Stimulated activated memory B cell treated with anti-CD40 and anti-IgM and Interleukin-4, amounts not matched to agents 10 μg/mL and 1 μg/mL and 100 μg/mL, for 72 hours (primary cell): Measurements from ENCODE around the gene OTOF.

ENCODE experiments used
- ATAC-seq: fragments of 150-1000 bp; cut with Tn5 transposase; 2 replicates; pipeline ENCODE4 v1.10.0; 2021
- H3K27ac Mint-ChIP-seq: one replicate; pipeline ENCODE4 v1.8.0; 2022; ENCODE audit warnings: mild to moderate bottlenecking, mixed read lengths
- H3K27me3 Mint-ChIP-seq: one replicate; pipeline ENCODE4 v1.8.0; 2022; ENCODE audit warnings: mixed read lengths
- H3K36me3 Mint-ChIP-seq: one replicate; pipeline ENCODE4 v1.8.0; 2022; ENCODE audit warnings: mixed read lengths
- H3K4me1 Mint-ChIP-seq: one replicate; pipeline ENCODE4 v1.8.0; 2022; ENCODE audit warnings: mixed read lengths
- H3K4me3 Mint-ChIP-seq: one replicate; pipeline ENCODE4 v1.8.0; 2022; ENCODE audit warnings: mild to moderate bottlenecking, moderate library complexity, mixed read lengths
- H3K9me3 Mint-ChIP-seq: one replicate; pipeline ENCODE4 v1.8.0; 2022; ENCODE audit warnings: mixed read lengths

OTOF gene

DNA sequence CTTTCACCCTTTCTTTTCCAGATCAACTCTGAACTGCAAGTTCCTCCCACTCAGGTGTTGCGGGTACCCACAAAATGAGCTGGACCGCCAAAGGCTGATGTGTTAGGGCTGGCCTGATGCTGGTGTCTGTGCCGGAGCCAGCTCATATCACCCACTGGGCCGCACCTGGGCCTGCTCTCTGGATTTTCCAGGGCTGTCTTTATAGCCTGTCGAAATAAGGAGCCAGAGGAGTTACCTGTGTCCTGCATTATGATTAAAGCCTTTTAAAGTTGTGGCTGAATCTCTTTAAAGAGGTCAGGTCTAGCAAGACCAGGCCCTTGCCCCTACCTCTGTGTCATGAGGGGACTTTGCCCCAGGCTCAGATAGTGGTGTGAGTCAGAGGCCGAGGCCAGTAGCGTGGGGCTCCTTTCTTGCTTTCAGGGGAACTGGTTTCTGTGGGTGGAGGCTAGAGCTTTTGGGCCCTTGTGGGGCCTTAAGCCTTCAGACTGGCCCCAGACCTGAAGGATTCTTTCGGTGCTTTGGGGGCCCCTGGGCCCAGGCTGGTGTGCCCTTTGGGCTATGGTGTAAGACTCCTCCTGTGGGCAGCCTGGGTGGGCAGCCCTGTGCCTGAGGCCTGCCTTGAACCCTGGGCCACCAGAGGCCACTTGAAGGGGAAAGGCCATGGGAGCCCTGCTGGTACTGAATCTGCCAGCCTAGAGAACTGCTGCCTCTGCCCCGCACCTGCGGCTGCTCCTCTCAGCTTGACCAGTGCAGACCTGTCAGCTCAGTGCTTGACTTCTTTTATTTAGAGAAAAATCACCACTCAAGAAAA, 21.3 kb downstream of the OTOF start:
- peaks cover 12% of the 10 kb centered on the region for H3K27me3 Mint-ChIP-seq
- H3K9me3 Mint-ChIP-seq = no peaks in the 10 kb centered on the region
- no peak overlapping the region for H3K4me3 Mint-ChIP-seq
- no peaks in the 10 kb centered on the region for H3K36me3 Mint-ChIP-seq
- no peak for ATAC-seq
- H3K27ac Mint-ChIP-seq = no peak overlapping the region
- no peaks in the 10 kb centered on the region for H3K4me1 Mint-ChIP-seq

DNA sequence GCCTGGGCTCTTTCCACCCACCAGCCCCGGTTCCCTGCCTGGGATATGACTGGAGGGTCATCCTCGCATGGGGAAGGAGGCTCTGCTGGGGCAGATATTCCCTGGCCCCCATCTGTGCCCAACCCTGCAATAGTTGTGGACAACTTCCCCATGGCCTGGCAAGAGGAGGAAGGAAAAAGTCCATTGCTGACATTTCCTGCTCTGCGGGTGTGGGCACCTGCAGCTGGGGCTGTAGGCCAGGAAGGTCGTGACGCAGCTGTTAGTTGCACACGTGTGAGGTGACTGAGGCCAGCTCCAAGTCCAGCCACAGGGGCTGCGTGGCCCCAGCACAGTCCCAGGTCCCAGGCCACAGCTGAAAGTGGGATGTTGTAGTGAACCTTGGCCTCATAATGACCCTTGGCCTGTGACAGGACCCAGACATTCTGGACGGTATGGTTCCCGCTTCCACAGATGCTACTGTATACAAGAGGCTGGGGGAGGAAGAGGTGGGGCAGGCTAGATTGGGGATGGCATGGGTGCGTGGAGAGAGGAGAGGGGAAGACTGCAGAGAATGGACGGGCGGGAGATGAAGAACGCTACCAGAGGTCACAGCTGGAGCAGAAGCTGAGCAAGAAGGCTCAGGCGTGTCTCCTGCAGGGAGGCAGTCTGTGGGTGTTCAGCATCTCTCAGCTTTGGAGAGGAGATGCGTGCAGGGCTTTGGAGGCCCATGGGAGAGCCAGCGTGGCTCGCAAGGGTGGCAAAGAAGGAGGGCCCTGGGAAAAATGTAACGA, 22.1 kb downstream of the OTOF start:
- no peaks in the 10 kb centered on the region for H3K4me1 Mint-ChIP-seq
- ATAC-seq = no peak
- no peaks in the 10 kb centered on the region for H3K36me3 Mint-ChIP-seq
- H3K9me3 Mint-ChIP-seq = peaks cover 3% of the 10 kb centered on the region
- no peak overlapping the region for H3K27ac Mint-ChIP-seq
- no peak overlapping the region for H3K4me3 Mint-ChIP-seq
- H3K27me3 Mint-ChIP-seq = peaks cover 18% of the 10 kb centered on the region

DNA sequence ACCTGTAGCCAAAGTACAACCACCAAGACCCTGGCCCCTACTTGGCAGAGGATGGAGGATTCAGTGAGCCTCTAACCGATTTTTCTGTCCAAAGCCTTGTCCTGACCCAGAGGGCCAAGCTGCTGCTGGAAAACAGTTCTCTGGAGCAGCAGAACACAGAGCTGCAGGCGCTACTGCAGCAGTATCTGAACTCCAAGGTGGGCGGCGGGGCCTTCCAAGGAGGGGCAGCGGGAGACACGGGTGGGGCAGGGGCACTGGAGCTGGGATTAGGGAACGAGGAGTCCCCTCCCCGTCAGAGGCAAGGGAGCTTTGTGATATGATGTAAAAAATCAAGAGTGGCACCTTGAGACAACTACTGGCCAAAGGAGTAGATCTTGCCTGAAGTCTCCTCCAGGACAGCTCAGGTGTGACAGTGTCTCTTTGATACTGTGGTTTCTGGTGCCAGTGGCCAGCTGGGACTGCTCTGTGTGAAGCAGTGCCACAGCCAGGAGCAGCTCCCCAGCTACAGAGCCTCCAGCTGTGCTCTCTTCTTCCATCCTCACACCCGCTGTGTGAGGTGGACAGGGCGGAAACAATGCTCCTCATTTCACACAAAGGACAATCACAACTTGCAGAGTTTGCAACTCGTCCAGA, 22.8 kb downstream of the OTOF start:
- H3K27ac Mint-ChIP-seq = no peak overlapping the region
- no peaks in the 10 kb centered on the region for H3K4me1 Mint-ChIP-seq
- peaks cover 3% of the 10 kb centered on the region for H3K9me3 Mint-ChIP-seq
- H3K4me3 Mint-ChIP-seq = no peak overlapping the region
- no peaks in the 10 kb centered on the region for H3K36me3 Mint-ChIP-seq
- H3K27me3 Mint-ChIP-seq = peaks cover 22% of the 10 kb centered on the region
- ATAC-seq = no peak

DNA sequence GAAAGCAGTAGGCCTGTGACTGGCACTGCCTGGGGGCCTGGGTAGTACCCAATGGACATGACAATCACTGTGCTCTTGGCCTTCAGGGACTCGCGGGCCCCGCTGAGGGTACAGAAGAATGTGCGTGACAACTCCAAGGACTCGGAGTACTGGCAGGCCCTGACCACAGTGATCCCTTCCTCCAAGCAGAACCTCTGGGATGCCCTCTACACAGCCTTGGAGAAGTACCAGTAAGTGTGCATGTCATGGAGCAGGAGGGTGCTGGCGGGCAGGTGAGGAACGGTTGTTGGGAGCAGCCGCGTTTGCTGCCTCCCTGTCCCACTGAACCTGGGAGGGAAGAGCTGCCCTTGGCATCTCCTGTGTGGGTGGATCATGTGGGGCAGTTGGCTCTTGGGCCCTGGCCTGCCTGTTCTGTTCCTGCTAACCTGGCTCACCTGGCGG, 23.3 kb downstream of the OTOF start:
- Mint-ChIP-seq H3K9me3 (peaks cover 3% of the 10 kb centered on the region), H3K36me3 (no peaks in the 10 kb centered on the region), H3K4me3 (no peak overlapping the region), H3K27ac (no peak overlapping the region), H3K27me3 (peaks cover 28% of the 10 kb centered on the region), H3K4me1 (no peaks in the 10 kb centered on the region)
- no peak for ATAC-seq

DNA sequence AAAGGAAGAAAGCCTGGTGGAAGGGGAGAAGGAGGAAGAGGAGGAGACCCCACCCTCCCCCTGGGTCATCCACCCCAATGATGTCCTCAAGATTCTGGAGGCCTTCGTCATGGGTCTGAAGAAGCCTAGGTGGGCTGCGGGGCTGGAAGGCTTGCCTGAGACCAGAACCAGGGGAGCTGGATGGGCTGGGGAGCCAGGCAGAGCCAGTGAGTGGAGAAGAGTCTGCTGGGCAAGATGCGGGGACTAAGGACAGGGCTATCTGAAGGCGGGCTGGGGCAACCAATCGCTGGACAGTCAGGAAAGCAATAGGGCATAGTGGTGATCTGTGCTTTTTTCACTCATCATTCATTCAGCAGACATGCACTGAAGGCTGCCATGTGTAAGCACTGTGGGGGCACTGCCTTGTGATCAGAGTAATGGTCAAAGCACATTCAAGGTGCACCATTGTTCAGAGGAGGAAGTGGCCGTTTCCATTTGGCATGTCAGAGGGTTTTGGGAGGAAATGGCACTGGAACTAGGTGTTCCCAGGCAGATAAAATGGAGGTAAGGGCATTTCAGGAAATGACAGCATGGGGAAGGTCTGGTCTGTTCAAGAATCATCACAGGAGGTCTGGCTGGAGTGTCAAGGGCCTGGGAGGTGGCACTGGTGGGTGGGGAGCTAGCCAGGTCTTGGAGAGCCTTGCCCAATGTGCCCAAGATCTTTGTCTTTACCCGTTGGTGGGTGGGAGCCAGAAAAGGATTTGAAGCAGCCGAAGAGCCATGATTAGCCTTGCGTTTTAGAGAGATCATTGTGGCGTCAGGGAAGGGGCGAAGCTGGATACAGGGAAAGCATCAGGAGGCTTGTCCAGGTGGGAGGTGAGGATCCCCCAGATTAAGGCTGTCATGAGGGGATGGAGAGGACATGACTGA, 24.2 kb downstream of the OTOF start:
- Mint-ChIP-seq H3K27me3 (peaks cover 37% of the 10 kb centered on the region), H3K4me1 (no peaks in the 10 kb centered on the region), H3K9me3 (peaks cover 3% of the 10 kb centered on the region), H3K27ac (no peak overlapping the region), H3K36me3 (no peaks in the 10 kb centered on the region), H3K4me3 (no peak overlapping the region)
- no peak for ATAC-seq

DNA sequence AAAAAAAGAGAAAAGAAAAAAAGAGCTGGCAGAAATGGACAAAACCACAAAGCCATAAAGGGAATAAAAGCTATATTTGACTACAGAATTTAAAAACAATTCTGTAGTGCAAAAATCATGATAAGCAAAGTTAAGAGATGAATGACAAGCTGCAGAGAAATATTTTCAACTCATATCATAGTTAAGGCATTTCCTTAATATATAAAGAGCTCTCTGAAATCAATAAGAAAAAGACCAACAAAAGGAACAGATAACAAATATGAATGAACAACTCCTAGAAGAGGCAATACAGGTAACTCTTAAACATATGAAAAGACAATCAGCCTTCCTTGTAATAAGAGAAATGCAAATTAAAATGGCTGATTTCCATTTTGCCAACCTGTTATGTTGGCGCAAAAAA, 26.2 kb downstream of the OTOF start:
- no peak overlapping the region for H3K4me3 Mint-ChIP-seq
- H3K9me3 Mint-ChIP-seq = peaks cover 3% of the 10 kb centered on the region
- no peaks in the 10 kb centered on the region for H3K4me1 Mint-ChIP-seq

DNA sequence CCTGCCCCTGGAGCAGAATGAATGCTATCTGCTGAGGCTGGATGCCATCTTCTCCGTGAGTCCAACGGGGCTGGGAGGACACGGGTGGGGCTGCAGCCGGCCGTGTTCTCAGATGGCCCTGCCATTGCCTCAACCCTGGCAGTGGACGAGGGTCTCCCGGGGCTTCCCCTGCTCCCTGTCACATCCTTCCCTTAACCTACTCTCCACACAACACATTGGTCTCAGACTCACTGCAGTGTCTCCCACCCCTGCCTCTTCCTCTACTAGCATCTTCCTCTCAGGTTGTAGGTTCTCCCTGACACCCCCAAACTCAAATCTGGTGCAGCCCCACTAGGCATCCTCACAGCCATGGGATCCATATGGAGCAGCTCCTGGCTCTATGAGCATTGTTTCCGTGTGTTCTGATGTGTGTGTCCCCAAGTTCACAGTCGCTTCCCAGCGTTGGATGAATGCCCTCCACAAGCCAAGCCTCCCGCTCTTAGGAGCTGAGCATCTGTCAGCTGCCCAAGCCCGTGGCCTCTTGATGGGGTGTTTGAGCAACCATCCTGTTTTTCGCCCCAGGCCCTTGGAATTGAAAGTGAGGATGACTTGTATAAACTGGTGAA, 27.8 kb downstream of the OTOF start:
- H3K27ac Mint-ChIP-seq = no peak overlapping the region
- no peaks in the 10 kb centered on the region for H3K36me3 Mint-ChIP-seq

More for the DNA sequence above, 26.2 kb downstream of the OTOF start:
- Mint-ChIP-seq H3K27me3 (peaks cover 42% of the 10 kb centered on the region), H3K36me3 (no peaks in the 10 kb centered on the region), H3K27ac (no peak overlapping the region)
- ATAC-seq = no peak

DNA sequence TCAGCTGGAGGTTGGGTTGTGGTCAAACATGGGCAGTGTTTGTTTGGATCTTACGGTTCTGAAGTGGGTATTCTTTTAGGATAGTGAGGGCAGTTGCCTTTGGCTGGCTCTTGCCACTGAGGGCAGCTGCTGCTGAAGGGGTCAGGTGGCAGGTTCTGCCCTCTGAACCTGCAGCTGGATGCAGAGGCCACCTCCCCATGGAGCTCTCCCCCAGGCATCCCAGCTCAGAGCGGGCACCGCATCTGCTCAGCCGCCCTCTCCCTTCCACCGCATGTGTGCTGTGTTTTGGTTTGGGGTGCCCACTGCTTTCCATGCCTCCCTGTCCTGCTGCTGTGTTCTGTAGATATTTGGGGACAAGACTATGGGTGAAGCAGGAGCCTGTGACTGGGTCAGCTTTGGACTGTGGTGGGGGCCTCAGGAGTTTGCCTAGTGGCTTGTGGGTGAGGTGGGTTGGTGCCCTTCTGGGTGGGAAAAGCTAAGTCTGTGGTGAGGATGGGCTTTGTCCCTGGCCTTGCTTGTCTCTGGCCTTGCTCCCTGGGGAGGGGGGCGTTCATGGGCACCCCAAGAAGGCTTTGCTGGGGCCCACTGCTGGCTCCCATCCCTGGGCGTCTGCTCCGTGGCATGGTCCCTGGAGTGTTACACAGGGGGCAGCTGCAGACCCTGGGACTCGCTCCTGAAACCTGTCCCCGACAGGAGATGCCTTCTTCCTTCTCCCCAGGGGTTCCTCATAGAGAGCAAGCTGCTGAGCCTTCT, 28.5 kb downstream of the OTOF start:
- no peaks in the 10 kb centered on the region for H3K4me1 Mint-ChIP-seq
- ATAC-seq = peak; percentile 20

More for the DNA sequence above, 27.8 kb downstream of the OTOF start:
- ATAC-seq = no peak
- Mint-ChIP-seq H3K4me1 (no peaks in the 10 kb centered on the region), H3K9me3 (peaks cover 3% of the 10 kb centered on the region), H3K4me3 (no peak overlapping the region), H3K27me3 (peaks cover 42% of the 10 kb centered on the region)

DNA sequence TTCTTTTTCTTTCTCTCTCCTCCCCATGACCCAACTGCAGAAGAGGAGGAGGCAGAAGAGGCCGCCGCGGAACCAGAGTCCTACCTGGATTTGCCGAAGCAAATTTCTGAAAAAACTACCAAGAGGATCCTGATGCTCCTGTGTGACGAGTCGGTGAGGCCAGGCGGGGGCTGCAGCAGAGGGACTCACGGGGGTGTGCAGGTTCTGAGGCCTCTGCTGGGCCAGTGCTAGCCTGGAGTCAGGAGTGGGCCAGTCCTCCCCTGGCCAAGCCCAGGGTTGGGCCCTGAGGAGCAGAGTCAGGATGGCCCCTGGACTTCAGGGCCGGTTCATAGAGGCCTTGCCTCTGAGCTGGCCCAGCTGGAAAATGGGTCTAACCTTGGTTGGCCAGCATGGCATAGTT, 29.3 kb downstream of the OTOF start:
- Mint-ChIP-seq H3K27me3 (peaks cover 32% of the 10 kb centered on the region), H3K27ac (no peak overlapping the region), H3K4me1 (no peaks in the 10 kb centered on the region), H3K36me3 (no peaks in the 10 kb centered on the region), H3K9me3 (peaks cover 3% of the 10 kb centered on the region), H3K4me3 (no peak overlapping the region)
- peak; percentile 31 for ATAC-seq

More for the DNA sequence above, 28.5 kb downstream of the OTOF start:
- Mint-ChIP-seq H3K9me3 (peaks cover 3% of the 10 kb centered on the region), H3K27ac (no peak overlapping the region), H3K4me3 (no peak overlapping the region), H3K36me3 (no peaks in the 10 kb centered on the region), H3K27me3 (peaks cover 40% of the 10 kb centered on the region)

DNA sequence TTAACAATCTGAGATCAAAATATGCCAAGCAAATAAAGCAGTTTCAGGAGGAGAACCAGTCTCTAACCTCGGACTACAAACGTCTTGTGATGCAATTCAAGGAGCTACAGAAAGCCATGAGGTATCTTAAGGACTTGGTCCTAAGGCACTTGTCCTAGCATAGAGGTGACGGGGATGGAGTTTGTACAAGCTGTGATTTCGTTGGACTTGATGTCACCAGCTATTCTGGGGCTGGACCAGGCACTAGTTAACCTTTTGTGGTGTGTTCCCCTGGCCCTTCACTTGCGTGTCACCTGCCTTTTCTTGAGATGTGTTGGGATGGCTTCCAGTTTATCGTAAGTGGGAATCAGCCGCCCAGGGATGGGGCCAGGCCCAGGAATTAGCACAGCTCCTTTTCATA, 33.7 kb downstream of the OTOF start:
- H3K27ac Mint-ChIP-seq = no peak overlapping the region
- H3K9me3 Mint-ChIP-seq = no peaks in the 10 kb centered on the region
- H3K4me1 Mint-ChIP-seq = no peaks in the 10 kb centered on the region
- H3K27me3 Mint-ChIP-seq = peaks cover 14% of the 10 kb centered on the region
- no peak for ATAC-seq
- no peaks in the 10 kb centered on the region for H3K36me3 Mint-ChIP-seq
- H3K4me3 Mint-ChIP-seq = no peak overlapping the region

DNA sequence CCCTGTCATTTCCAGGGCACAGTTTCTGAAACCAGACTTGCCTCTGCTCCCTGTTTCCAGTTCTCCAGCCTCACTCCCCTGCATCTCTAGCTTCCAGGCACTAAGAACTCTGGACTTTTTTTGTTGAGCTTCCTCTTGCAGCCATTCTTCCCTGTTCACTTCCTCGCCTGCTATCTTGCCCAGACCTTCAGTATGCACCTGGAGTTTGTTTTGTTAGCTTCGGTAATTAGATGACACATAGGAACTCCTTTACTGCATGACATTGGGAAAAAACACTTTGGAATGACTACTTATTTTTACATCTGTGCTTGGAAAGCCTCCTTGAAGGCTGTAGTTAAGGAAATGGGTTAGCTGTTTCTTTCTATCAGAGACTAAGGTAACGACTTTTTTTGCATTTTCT, 35.2 kb downstream of the OTOF start:
- H3K9me3 Mint-ChIP-seq = no peaks in the 10 kb centered on the region
- no peak overlapping the region for H3K4me3 Mint-ChIP-seq
- H3K27me3 Mint-ChIP-seq = peaks cover 9% of the 10 kb centered on the region
- no peak for ATAC-seq
- H3K27ac Mint-ChIP-seq = no peak overlapping the region
- no peaks in the 10 kb centered on the region for H3K36me3 Mint-ChIP-seq
- H3K4me1 Mint-ChIP-seq = no peaks in the 10 kb centered on the region

DNA sequence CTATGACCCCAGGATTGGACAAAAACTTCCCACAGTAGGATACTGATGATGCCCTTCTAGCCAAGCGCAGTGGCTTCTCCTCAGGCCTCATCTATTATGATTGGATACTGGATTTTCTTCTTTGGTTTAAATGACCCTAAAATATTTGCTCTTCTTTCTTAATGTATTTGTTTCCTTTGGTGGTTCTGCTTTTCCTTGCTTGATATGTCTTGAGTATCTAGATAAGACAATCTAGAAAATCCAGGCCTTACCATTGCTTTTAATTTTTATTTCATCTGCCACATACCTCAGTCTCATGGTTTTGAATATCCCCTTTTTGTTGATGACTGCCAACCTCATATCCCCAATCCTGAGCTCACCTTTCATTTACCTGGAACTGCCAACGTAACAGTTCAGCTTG, 35.6 kb downstream of the OTOF start:
- no peak overlapping the region for H3K27ac Mint-ChIP-seq
- H3K27me3 Mint-ChIP-seq = peaks cover 9% of the 10 kb centered on the region
- no peaks in the 10 kb centered on the region for H3K9me3 Mint-ChIP-seq
- H3K4me3 Mint-ChIP-seq = no peak overlapping the region
- no peaks in the 10 kb centered on the region for H3K4me1 Mint-ChIP-seq
- H3K36me3 Mint-ChIP-seq = no peaks in the 10 kb centered on the region
- ATAC-seq = no peak

DNA sequence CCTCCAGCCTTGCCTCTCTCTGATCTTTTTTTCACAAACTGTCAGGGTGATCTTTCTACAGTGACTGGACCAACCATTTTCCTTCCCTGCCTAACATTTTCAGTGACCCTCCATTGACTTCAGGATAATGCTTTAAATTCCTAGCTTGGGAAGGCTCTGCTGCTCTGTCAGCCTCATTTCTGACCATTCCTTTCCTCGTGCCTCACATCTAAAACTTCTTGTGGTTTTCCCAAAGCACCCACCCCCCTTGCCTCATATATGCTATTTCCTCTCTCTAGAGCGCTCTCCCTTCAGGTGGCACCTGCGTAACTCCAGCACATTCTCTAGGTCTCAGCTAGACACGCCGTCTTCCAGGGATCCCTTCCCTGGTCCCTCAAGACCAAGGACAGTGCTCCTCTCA, 39.0 kb downstream of the OTOF start:
- Mint-ChIP-seq H3K27me3 (peaks cover 9% of the 10 kb centered on the region), H3K36me3 (no peaks in the 10 kb centered on the region), H3K27ac (no peak overlapping the region), H3K9me3 (no peaks in the 10 kb centered on the region), H3K4me1 (no peaks in the 10 kb centered on the region), H3K4me3 (no peak overlapping the region)
- ATAC-seq = no peak

DNA sequence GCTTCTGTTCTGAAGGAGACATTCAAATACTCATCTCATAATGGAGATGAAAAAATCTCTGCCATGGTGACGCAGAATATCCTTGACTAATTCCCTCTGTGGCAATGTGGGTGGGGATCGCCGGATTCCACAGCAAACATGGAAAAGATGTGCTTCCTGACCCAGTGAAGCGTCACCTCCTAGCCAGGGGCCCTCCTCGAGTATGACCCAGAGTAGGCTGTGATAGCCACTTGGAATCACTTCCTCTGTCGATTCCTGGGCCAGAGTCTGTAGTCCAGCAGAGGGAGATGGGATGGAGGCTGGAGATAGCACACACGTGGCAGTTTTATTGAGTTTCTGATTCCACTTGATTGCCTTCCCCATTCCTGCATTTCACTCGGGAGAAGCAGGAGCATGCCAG, 39.4 kb downstream of the OTOF start:
- no peaks in the 10 kb centered on the region for H3K4me1 Mint-ChIP-seq
- H3K36me3 Mint-ChIP-seq = no peaks in the 10 kb centered on the region
- peaks cover 9% of the 10 kb centered on the region for H3K27me3 Mint-ChIP-seq
- H3K9me3 Mint-ChIP-seq = no peaks in the 10 kb centered on the region
- no peak overlapping the region for H3K27ac Mint-ChIP-seq
- ATAC-seq = no peak
- no peak overlapping the region for H3K4me3 Mint-ChIP-seq
